GM12801 (cell line): ENCODE results near the gene COL25A1.

ENCODE experiments used
- TF ChIP-seq, protein P1 (sequence below): IDR thresholded peaks from one replicate; pipeline ENCODE4 v1.5.1; 2011; ENCODE audit warnings: control low read depth; ENCODE audit not compliant: insufficient read length; ENCODE audit errors: extremely low read depth

COL25A1 gene

GRCh38 chr4:109148577-109149075 is 153.8 kb downstream of the COL25A1 start:
- TF ChIP-seq, protein P1, sequence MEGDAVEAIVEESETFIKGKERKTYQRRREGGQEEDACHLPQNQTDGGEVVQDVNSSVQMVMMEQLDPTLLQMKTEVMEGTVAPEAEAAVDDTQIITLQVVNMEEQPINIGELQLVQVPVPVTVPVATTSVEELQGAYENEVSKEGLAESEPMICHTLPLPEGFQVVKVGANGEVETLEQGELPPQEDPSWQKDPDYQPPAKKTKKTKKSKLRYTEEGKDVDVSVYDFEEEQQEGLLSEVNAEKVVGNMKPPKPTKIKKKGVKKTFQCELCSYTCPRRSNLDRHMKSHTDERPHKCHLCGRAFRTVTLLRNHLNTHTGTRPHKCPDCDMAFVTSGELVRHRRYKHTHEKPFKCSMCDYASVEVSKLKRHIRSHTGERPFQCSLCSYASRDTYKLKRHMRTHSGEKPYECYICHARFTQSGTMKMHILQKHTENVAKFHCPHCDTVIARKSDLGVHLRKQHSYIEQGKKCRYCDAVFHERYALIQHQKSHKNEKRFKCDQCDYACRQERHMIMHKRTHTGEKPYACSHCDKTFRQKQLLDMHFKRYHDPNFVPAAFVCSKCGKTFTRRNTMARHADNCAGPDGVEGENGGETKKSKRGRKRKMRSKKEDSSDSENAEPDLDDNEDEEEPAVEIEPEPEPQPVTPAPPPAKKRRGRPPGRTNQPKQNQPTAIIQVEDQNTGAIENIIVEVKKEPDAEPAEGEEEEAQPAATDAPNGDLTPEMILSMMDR, result no peak

DNA sequence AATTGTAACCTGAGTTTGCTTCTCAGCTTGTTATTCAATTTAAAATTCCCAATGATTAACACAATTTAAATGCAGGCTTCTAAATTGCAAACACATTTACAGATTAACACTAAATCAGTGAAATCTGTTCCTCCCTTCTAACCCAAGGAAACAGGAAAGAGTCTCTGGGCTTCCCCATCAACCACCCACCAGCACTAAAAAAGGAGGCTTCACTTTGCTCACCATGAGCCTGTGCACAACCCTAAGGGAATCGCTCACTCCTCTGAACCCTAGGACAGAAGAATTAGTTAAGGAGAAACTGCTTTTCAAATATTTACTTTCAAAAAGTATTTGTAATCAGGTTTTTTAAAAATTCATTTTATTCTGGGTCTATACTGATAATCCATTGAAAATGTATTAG is 155.3 kb downstream of the COL25A1 start:
- TF ChIP-seq, protein P1, result no peak

- TF ChIP-seq, protein P1, result no peak
These were observed 156.0 kb downstream of the COL25A1 start for GRCh38 chr4:109146499-109146898.

GRCh38 chr4:109134921-109135320 is 167.5 kb downstream of the COL25A1 start:
- TF ChIP-seq, protein P1, result no peak

GRCh38 chr4:109134268-109134667 is 168.2 kb downstream of the COL25A1 start:
- TF ChIP-seq, protein P1, result no peak

DNA sequence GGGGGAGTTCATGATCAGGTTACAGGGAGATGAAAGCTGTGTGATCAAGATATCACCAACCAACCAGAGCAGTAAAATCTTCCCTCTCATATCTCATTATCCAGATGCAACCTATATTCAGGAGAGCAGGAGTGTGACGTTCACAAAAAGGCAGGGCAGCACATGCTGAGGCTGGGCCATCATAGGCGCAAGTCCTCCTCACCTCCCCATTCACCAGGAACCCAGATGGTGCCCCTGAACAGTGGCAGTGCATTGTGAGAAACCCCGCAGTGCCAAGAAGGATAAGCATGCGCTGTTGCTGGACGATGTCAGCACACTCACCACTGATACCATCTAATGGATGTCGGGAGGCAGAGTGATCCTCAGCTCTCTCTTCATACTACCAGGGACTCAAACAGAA is 170.9 kb downstream of the COL25A1 start:
- TF ChIP-seq, protein P1, result no peak

GRCh38 chr4:109128589-109128988 is 173.9 kb downstream of the COL25A1 start:
- TF ChIP-seq, protein P1, result no peak
